C4-2B (cell line): Measurements from ENCODE around the gene TTC39A.

ENCODE experiments used
- CTCF ChIP-seq: fragments of 450-650 bp; conservative IDR thresholded peaks from 2 replicates; pipeline ENCODE4 v1.5.1; 2017; ENCODE audit warnings: mild to moderate bottlenecking
- ZFX ChIP-seq: fragments of 450-650 bp; IDR thresholded peaks from 2 replicates; pipeline ENCODE4 v1.6.1; 2017

DNA sequence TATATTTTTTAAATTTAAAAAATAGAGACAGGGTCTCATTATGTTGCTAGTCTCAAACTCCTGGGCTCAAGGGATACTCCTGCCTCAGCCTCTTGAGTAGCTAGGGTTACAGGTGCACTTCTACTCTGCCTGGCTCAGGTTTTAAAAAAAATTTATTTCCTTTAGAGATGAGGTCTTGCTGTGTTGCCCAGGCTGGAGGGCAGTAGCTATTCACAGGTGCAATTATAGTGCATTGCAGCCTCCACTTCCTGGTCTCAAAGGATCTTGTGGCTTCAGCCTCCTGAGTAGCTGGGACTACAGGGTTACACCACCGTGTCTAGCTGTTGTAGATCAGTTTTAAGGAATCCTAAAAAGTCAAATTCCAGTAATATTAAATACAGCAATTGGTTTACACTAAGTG lies 89.2 kb downstream of the TTC39A start:
- no peak for TF ChIP-seq CTCF
- TF ChIP-seq ZFX = no peak
